SU-DHL-6 (cell line): ENCODE results near the gene RBM48.

Experiments
- H2AFZ ChIP-seq: fragments of 200-600 bp; sonication (generic); 2 replicates; pipeline ENCODE4 v1.6.1; 2014; ENCODE audit warnings: low read depth, mild to moderate bottlenecking, moderate library complexity, mixed read lengths, antibody characterized with exemption, low read length; ENCODE audit not compliant: severe bottlenecking
- H3F3A ChIP-seq: fragments of 200-600 bp; shearing (Covaris generic); 2 replicates; pipeline ENCODE4 v1.6.0; 2016; ENCODE audit warnings: antibody characterized with exemption, mild to moderate bottlenecking; ENCODE audit not compliant: insufficient read depth
- H3K27ac ChIP-seq: fragments of 200-600 bp; sonication (generic); 2 replicates; pipeline ENCODE4 v1.5.1; 2016; ENCODE audit warnings: low read depth, mild to moderate bottlenecking, low read length, moderate library complexity, mixed read lengths
- H3K27me3 ChIP-seq: fragments of 200-600 bp; sonication (generic), shearing (Covaris generic); 2 replicates; pipeline ENCODE4 v1.6.0; 2014; ENCODE audit warnings: mild to moderate bottlenecking, low read length
- H3K36me3 ChIP-seq: fragments of 200-600 bp; sonication (generic); 2 replicates; pipeline ENCODE4 v1.6.1; 2014; ENCODE audit warnings: mild to moderate bottlenecking, low read length, mixed read lengths
- H3K4me2 ChIP-seq: fragments of 300-600, 200-600 bp; shearing (Covaris generic), sonication (generic); 2 replicates; pipeline ENCODE4 v1.6.0; 2014; ENCODE audit warnings: low read length, low read depth, mild to moderate bottlenecking; ENCODE audit not compliant: poor library complexity, severe bottlenecking
- H3K4me3 ChIP-seq: fragments of 200-600 bp; sonication (generic); 2 replicates; pipeline ENCODE4 v1.5.1; 2014; ENCODE audit warnings: antibody characterized with exemption, low read length, mild to moderate bottlenecking, mixed read lengths; ENCODE audit not compliant: insufficient read depth, poor library complexity, severe bottlenecking
- H3K79me2 ChIP-seq: fragments of 200-600 bp; sonication (generic); 2 replicates; pipeline ENCODE4 v1.6.1; 2014; ENCODE audit warnings: mild to moderate bottlenecking, low read length, moderate library complexity; ENCODE audit not compliant: insufficient read depth
- H3K9ac ChIP-seq: fragments of 200-600 bp; sonication (generic); 2 replicates; pipeline ENCODE4 v1.7.0; 2014; ENCODE audit warnings: mild to moderate bottlenecking, low read length
- H3K9me2 ChIP-seq: fragments of 200-600 bp; sonication (generic); replicated peaks from 2 replicates; pipeline ENCODE4 v1.6.1; 2014; ENCODE audit warnings: low read length; ENCODE audit not compliant: insufficient read depth
- H3K9me3 ChIP-seq: fragments of 200-600 bp; sonication (generic); 2 replicates; pipeline ENCODE4 v1.6.1; 2014; ENCODE audit warnings: low read length, mixed read lengths; ENCODE audit not compliant: insufficient read depth
- H4K20me1 ChIP-seq: fragments of 200-600 bp; sonication (generic); 2 replicates; pipeline ENCODE4 v1.6.1; 2014; ENCODE audit warnings: low read depth, mild to moderate bottlenecking, antibody characterized with exemption, low read length, moderate library complexity, mixed read lengths
- CTCF ChIP-seq: fragments of 200-600 bp; sonication (generic); IDR thresholded peaks from one replicate; pipeline ENCODE4 v1.5.1; 2017; ENCODE audit warnings: antibody characterized with exemption, mild to moderate bottlenecking, low read length, moderate library complexity; ENCODE audit not compliant: insufficient read depth, poor library complexity, severe bottlenecking
- EZH2phosphoT487 ChIP-seq: fragments of 200-600 bp; sonication (generic), shearing (Covaris generic); conservative IDR thresholded peaks from 2 replicates; pipeline ENCODE4 v1.6.1; 2018; ENCODE audit warnings: mild to moderate bottlenecking, antibody characterized with exemption, low read length, moderate library complexity, mixed read lengths

The RBM48 gene

DNA sequence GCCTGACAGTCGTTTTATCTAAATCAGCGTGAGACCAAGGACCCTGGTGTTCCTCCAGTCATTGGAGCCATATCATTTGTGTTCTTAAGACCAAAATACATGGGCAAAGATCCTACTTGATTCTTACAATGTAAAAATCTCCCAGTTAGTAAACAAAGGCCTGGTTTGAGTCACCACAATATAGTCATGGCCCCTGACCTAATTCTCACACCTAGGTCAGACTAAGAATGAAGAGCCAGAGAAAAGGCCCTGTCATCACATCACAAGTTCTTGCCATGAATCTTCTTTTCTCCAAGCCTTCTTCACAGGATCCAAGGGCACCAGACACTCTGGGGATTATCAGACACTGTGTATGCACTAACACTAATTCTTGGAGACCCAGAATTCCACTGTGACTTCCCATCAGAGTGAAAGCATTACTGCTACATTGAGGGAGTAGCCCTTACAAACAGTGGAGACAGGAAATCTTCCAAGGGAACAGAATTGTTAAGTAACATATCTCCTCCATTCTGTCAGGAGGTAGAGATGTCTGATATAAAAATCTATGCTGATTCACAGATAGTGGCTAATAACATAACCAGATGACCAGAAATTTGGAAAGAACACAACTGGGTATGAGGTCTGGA, 43.2 kb upstream of the RBM48 start:
- Histone ChIP-seq H3K9ac (no peak overlapping the region), H3K4me2 (no peak overlapping the region), H3K4me3 (no peak overlapping the region), H2AFZ (no peak overlapping the region), H3K27ac (no peak overlapping the region), H3K9me2 (no peaks in the 10 kb centered on the region), H3K79me2 (no peaks in the 10 kb centered on the region), H3F3A (peaks cover 14% of the 10 kb centered on the region), H3K9me3 (no peaks in the 10 kb centered on the region), H4K20me1 (no peaks in the 10 kb centered on the region; the same call in 1 of the 2 replicates), H3K36me3 (peaks cover 38% of the 10 kb centered on the region), H3K27me3 (no peaks in the 10 kb centered on the region)
- no peak for TF ChIP-seq CTCF
- no peak for TF ChIP-seq EZH2phosphoT487

- TF ChIP-seq EZH2phosphoT487 (no peak), CTCF (no peak)
- Histone ChIP-seq H3K79me2 (no peaks in the 10 kb centered on the region), H3K27me3 (no peaks in the 10 kb centered on the region), H3K4me2 (no peak overlapping the region), H3K9ac (no peak overlapping the region), H2AFZ (no peak overlapping the region), H3K27ac (no peak overlapping the region), H3K36me3 (peaks cover 43% of the 10 kb centered on the region), H3K9me2 (no peaks in the 10 kb centered on the region), H3K9me3 (no peaks in the 10 kb centered on the region), H3K4me3 (no peak overlapping the region), H3F3A (peaks cover 14% of the 10 kb centered on the region), H4K20me1 (no peaks in the 10 kb centered on the region; the same call in 1 of the 2 replicates)
Measured at GRCh38 chr7:92485974-92486373, 42.6 kb upstream of the RBM48 start.

DNA sequence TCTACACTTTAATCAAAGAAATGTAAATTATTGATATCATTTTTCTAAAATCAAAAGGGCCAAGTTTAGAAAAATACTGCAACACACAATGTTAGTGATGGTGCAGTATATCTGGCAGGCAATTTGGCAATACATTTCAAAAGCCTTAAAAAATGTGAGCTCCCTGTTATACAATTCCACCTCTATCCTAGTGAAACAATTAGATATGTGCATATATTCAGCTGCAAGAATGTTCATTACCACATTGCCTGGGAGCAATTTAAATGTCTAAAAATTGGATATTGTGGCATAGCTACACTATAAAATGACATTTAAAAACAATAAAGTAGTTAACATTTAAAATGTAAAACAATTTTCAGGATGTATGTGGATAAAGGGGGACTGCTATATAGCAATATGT, 40.8 kb upstream of the RBM48 start:
- Histone ChIP-seq H3K79me2 (no peaks in the 10 kb centered on the region), H3K9ac (no peak overlapping the region), H3K9me2 (no peaks in the 10 kb centered on the region), H3K4me2 (no peak overlapping the region), H2AFZ (no peak overlapping the region), H3K4me3 (no peak overlapping the region), H3K36me3 (peaks cover 61% of the 10 kb centered on the region), H4K20me1 (no peaks in the 10 kb centered on the region; the same call in 1 of the 2 replicates), H3K27ac (no peak overlapping the region), H3K9me3 (no peaks in the 10 kb centered on the region), H3F3A (peaks cover 19% of the 10 kb centered on the region), H3K27me3 (no peaks in the 10 kb centered on the region)
- TF ChIP-seq EZH2phosphoT487: no peak
- no peak for TF ChIP-seq CTCF
